Stimulated activated CD4-positive, alpha-beta T cell treated with anti-CD3 and anti-CD28 coated beads, Interleukin-1b, Interleukin-23, amount 100 ng/mL, for 1 hour (primary cell): ENCODE measurements around the gene S100A8.

ENCODE experiments used
- DNase-seq, 2 donors: peaks; one replicate each; pipeline ENCODE4 v3.0.0-alpha.2; 2020; ENCODE audit warnings: low read depth in 2 of 2

S100A8 gene

DNA sequence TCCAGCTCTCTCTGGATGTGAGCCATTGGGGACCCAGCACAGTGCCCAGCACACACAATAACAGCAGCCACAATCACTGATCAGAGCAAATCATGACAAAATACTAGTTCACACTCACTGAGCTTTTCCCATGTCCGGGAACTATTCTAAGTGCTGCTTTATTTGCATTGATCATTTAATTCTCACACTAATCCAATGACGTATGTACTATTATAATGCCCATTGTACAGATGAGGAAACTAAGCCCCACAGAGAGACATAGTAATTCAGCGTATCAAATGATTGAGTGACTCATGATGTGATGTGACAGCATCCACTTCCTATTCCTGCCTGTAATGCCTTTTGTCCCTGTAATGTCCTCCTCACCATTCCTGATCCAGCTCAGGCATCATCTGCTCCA, 1.9 kb upstream of the S100A8 start:
- no peak for DNase-seq

DNA sequence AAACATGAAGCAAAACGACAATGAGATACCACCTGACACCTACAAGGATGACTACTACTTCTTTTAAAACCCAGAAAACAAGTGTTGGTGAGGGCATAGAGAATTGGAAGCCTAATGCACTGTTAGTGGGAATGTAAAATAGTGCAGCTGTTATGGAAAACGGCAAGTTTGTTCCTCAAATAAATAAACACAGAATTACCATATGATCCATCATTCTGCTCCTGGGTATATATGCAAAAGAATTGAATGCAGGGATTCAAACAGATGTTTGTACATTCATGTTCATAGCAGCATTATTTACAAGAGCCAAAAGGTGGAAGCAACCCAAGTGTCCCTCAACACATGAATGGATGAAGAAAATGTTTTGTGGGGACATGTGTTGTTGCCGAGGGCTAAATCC, 1.4 kb upstream of the S100A8 start:
- no peak for DNase-seq

DNA sequence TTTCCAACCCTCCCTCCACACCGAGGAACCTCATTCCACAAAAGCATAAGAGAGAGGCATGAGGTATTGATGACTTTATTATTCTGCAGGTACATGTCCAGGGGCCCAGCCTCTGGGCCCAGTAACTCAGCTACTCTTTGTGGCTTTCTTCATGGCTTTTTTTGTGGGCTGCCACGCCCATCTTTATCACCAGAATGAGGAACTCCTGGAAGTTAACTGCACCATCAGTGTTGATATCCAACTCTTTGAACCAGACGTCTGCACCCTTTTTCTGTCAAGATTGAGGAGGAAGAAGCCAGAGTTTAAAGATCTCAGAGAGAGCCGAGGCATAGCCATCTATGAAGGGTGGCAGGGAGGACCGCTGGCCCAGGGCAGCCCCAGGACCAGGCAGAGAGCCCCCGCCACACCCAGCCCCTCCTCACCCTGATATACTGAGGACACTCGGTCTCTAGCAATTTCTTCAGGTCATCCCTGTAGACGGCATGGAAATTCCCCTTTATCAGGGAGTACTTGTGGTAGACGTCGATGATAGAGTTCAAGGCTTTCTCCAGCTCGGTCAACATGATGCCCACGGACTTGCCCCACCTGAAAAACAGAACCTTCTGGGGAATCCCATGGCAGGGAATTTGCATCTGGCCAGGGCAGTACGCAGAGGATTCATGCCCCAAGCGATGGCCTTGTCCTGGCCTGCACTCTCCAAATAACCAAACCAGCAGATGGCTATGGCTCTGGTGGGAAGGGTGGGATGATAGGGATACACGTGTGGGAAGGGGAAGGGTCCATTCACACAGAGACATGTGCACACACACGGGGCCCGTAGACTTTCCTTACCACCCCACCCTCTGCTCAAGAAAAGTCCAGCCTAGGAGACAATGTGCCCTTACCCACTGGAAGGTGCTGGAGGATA, 647 bp downstream of the S100A8 start:
- no peak for DNase-seq

DNA sequence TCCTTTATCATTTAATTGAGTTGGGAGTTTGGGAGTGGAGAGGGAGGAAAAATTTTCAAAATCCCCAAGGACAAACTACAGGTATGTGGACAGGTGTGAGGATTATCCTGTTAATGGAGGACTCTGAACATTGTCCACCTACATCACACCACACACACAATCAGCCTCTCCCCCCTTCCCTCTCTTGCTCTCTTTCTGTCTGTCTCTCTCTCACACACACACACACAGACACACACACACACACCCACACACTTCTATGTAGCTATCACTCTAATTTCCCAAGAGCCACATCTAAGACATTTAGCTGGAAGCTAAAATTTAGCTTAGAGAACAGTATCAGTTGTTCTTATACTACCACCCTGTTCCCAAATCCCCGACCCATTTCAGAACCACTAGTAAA, 1.5 kb downstream of the S100A8 start:
- no peak for DNase-seq

DNA sequence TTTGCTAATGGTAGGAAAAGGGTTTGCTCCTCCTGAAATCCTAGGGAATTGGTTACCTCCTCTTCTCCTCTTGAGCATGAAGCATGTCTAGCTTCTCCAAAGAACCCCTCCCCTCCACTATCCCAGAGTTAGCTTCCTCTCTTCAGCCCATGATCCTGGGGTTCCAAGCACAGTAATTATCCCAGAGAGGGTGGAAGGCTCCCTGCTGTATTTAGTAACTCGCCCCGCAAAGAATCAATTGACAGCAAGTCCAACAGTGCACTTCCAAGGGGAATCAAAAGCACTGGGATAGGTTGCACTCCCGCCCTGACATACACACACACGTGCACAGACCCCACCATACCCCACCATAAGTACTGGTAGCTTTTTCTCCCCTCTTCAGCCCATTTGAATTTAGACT, 3.1 kb downstream of the S100A8 start:
- no peak for DNase-seq

DNA sequence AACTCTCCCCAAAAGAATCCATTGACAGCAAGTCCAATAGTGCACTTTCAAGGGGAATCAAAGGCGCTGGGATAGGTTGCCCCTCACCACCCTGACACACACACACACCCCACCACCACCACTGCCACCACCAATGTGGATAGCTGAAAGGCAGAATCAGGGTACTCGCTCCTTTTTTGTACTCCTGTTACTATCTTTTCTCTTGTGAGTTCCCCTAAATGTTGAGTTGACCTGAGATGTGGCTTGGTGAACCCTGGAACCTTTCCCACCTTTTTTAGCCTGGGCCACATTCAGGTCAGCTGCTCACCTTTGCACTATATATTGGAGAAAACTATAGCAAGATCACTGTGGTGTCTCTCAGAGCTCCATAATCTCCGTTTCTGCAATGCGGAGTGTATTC, 3.9 kb downstream of the S100A8 start:
- no peak for DNase-seq

DNA sequence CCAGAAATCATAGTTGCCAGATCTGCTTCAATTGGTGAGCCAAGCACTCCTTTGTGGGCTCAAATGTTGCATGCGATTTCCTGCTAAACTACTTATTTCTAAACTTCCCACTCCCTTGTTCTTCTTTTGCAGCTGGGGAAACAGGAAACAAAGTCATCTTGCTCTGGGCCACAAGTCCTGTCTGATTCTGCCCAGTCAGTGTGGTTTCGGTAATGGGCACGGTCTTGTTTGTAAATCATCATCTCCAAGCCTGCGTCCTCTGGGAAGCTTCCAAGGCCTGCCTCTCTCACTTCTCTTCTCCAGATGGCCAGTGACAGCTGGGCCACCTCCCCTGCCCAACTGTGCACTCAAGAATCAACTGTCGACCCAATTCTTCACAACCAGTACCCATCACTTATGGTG, 4.4 kb downstream of the S100A8 start:
- no peak for DNase-seq

DNA sequence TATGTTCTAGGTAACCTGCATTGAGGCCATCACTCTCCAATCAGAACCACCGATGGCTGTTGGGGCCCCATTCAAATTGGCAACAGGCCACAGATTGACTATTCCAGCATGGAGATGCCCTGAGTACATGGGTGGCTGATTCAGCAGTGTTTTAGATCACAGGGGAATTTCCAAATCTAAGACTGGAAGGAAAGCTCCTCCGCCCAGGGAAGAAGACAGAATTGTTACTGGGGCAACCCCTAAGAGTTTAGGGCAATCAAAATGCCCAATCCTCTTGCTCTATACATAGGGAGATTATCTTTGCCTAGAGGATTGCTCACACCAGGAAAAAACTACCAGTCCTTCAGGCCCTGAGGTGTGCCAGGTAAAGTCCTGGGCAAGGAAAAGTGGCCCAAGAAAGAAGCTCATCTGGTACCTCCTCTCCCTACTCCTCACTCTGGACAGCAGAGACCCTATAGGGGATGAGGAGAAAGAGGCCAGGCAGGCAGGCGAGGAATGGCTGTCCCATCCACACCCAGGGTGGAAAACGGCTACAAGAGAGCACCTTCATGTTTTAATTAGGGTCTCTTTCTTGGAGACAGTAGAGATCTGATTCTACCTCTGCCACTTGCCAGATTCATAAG, 5.8 kb downstream of the S100A8 start:
- DNase-seq, result no peak

DNA sequence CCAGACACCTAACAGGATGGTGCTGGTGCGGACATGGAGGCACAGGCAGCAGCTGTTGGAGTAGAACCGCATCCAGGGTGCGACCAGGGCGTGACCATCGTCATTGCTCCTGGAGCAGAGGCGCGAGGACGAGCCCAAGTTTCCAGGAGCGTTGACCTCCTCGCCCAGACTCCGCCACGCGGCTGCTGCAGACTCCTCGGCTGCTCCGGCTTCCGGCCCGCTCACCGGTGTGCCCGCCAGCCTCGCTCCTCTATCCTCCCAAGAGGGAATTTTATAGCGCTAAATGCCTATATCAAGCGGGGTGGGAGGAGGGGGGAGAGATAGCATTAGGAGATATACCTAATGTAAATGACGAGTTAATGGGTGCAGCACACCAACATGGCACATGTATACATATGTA, 10.2 kb downstream of the S100A8 start:
- no peak for DNase-seq

DNA sequence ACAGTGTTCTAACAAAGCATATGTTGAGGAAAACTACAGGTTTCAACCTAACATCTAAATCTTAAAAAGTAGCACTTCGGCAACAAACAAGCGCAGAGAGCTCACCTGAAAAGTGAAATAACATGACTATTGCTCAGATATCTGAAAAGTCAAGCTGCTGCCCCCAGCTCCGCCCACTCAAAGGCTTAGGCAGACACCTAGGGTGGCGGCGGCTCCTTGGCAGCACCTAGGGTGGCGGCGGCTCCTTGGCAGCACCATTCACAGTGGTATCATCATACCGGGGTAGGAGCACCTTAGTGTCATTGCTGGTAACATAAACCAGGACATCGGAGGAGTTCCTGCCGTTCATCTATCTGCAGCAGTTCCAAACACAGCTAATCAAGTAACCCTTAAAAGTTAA, 11.3 kb downstream of the S100A8 start:
- DNase-seq, result no peak

DNA sequence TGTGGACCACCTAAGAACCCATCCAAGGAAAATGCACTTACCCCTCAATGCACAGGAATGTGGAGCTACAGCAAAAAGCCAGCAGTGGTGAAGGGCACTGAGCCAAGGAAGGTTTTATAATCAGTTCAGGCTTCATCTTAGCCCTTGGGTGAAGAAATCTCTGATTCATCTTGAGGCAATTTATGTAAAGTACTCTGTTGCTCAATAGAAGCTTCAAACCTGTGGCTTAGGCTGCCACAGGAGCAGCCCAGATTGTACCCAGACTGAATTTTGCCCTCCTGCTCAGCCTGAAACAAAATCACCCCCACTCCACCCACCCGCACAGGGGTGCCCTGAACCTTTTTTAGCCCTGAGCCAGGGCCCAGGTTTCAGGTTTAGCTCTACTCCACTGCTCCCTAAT, 15.4 kb downstream of the S100A8 start, which contains the start of gene S100A12:
Gene S100A12 (minus strand): TSS at position 111 of the 400 bp plus-strand sequence. CDS start 1,029 bp downstream, outside the sequence.
- no peak for DNase-seq

DNA sequence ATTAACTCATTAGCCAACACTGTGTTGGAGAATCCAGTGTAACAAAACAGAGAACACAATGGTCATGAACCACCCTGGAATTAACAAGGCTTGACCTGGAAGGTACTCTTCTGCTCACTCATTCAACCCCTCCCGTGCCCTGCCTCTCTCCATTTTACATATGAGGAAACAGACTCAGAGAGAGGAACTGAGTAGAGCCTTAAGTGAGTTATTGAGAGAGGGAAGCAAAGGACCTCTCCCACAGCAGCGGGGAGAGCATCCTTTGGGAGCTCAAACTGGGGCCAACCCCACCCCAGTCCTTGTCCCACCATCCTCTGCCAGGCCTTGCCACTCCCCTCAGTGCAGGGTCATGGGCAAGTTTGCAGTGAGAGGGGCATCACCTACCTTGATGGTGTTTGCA, 16.8 kb downstream of the S100A8 start:
- no peak for DNase-seq

DNA sequence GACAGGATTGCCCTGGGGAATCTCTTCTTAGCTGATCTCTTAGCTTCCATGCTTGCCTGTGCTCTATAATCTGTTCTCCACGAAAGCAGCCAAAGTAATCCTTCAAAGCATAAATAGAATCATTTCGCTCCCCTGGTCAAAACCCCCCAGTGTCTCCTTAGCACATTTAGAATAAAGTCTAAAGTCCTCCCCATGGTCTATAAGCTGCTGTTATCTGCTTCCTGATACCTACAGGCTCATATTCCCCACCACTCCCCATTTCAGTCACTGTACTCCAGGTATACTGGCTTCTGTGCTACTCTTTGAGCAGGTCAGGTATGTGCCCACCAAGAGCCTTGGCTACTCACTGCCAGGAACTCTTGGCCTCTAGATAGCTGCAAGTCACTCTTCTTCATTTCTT, 18.3 kb downstream of the S100A8 start:
- no peak for DNase-seq

DNA sequence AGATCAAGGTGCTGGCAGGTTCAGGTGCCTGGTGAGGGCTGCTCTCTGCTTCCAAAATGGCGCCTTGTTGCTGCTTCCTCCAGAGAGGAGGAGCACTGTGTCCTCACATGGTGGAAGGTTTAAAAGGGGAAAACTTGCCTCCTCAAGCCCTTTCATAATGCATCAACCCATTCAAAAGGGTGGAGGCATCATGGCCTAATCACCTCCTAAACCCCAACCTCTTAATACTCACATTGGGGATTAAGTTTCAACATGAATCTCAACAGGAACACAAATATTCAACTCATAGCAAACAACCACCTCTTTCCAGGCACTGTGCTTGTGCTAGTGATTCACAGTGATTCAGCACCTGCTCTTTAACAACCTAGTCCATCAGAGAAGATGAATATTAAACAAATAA, 19.6 kb downstream of the S100A8 start:
- no peak for DNase-seq

DNA sequence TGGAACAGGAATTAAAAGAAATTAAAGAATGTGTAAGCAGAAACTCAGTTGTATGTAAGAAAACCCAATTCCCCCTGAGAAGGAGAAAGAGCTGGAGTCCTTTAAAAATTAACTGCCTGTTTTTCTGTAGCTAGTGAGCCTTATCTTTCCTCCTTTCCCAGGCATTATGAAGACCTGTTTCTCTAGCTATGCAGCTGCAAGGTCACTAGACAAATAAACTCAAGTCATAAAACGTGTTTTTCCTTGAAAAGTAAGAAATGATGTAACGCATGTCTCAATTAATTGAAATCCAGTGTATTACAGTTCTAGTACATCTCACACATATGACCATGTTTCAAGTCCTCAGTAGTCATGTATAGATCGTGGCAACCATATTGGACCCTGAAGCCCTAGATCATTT, 20.7 kb downstream of the S100A8 start:
- no peak for DNase-seq

DNA sequence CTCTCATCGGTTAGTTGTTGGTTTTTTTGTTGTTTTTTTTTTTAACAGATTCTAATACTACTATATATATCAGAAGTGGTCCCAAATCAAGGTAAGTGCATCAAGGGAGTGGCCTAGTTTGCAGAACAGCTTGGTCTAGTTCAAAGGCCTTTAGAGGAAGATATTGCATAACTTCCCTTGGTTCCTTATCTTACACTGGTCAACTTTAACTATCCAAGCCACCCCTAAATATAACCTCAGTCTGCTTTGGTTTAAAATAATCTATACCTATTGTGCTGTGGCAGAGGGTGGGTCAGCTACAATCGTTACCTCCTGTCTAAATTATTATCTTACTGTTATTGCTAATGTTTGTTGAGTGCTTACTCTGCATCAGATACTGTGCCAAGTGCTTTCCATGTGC, 22.4 kb downstream of the S100A8 start:
- DNase-seq, result no peak

DNA sequence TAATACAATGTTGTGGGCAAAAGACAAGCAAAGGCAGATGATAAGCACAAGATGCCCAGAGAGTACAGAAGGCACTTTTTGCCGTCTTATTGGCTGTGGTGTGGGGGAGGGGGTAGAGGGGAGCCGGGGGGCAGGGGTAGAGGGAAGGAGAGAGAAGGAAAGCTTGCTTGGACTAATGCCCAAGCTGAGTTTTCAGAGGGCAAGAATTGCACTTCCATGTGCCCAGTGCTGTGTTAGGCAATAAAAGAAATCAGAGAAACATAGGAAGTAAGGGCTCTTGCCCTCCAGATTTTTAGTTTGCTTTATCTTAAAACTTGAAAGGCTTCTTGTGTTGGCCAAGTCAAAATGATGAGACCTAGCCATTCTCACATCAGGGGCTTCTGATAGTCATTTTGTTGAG, 23.8 kb downstream of the S100A8 start:
- no peak for DNase-seq

DNA sequence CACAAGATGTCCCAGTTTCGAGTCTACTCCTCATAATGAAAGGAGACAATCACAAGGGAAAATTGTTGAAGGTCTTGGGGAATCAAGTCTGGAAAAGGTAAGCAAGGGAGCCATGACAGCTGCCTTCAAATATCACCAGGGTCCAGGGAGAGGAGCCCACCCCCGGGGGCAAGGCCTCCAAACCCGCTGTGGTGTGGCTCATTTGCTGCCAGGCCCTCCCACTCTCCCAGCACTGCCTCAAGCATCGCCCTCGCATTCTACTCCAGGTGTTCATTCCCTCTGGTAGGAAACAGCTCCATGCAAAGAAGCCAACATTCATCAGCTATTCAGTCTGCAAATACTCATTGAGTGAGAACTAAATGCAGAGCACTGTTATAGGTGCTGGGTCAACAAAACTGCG, 24.6 kb downstream of the S100A8 start:
- no peak for DNase-seq

DNA sequence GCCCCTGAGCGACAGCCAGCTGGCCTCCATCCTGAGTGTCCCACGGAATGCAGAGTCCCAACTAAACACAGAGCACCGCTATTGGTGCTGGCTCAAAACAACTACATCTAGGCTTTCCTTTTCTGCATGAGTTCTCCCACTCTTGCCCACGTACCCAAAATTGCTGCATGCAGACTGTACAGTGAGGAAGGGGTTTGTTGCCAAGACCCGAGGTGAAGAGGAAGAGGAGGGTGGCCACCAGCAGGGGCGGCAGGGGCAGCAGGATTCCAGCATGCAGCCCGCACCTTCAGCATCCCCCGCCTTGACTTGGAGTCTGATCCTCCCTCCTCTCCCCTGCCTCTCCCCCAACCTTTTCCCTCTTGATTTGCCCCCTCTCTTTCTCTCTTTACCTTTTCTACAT, 25.2 kb downstream of the S100A8 start:
- no peak for DNase-seq

DNA sequence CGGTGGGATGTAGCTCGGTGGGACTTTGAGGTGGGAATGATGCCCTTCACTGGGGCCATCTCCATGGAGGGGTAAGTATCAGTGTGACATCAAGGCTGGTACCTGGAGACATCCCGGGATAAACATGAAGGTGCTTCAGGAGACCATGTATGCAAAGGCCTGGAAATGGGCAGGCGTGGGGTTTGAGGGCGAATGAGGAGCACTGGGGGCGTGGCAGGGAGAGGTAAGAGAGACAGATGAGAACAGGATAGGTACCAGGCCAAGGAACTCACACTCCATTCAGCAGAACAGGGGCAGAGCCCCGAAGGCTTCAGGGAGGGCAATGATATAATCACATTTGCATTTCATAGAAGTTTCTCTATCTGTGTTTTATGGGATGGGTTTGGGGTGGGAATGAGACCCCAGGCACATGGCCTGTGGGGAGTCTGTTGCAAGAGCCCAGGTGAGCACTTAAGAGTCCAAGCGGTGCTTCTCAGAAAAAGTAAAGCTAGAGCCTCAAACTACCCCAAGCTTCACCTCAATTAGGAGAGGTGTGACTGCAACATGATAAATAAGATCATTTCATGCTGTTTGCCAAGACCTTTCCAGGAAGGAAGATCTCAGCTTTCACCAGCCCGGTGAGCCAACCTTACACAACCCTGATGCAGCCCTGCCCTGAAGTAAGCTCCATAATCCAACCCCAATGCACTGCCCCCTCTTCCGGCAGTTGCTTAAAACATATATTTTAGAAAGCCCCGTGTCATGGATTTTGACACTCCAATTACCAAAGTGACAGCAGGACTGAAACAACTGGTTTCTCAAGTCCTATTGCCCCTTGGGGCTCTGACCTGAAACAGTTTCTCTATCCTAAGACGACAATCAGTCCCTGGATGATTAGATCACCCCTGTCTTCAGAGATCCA, 25.9 kb downstream of the S100A8 start:
- no peak for DNase-seq

DNA sequence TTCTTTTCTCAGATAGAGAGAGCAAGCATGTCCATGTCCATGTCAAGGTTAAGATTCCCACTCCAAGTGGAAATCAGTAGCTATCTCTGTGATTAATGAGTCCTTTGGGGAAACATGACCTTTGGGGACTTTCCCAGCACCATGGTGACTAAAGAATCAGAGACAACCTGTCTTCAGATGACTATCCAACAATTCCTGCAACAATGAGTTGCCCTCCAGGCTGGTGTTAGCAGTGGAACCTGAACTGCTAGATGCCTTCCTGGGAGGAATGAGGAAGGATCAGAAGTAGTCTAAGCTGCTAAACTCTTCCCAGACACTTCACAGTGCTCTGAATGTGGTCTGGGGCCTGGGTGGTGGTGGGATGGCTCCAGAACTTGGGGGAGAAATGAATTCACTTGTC, 26.7 kb downstream of the S100A8 start:
- no peak for DNase-seq

DNA sequence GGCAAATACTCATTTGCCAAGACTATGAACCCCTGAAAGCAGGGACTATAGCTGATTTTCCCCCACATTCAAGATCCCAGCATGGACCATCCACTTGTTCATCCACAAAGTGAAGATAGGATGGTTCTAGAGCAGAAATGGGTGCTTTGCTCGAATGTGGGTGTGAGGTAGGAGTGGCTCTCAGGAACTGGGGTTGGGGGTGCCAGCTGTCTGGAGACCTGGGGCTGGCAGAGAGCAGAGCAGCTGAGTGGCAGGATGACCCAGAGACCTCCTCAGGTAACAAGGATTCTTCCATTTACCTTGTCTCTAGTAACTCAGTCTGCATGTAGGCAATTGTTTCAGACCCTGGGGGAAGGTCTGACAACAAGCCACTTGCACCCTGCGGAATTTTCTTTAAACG, 27.2 kb downstream of the S100A8 start:
- DNase-seq, result no peak
